Peyer's patch (tissue), 4 donors: ENCODE measurements around the gene TRIM24. TPM values are rescaled to one million over a fixed set of nuclear protein-coding genes. Genes with fewer than 3 reads are reported as not detected.
"Not testable (repeated sequence)": the region's sequence is repeated elsewhere in the genome, so short reads cannot be mapped to it uniquely, and the experiment has no call there.

Experiments
- DNase-seq, 3 donors: peaks; one replicate each; pipeline ENCODE4 v3.0.0-alpha.2; 2017 to 2019
- H3K27ac ChIP-seq, 4 donors: fragments of 200-600 bp; sonication (generic); one replicate each; pipeline ENCODE4 v1.5.1; 2016 to 2019
- H3K27me3 ChIP-seq, 2 donors: fragments of 200-600 bp; sonication (generic); one replicate each; pipeline ENCODE4 v1.5.1; 2019
- H3K36me3 ChIP-seq, 3 donors: fragments of 200-600 bp; sonication (generic); one replicate each; pipeline ENCODE4 v1.5.1; 2016 to 2019
- H3K4me1 ChIP-seq, 4 donors: fragments of 200-600 bp; sonication (generic); one replicate each; pipeline ENCODE4 v1.5.1; 2016 to 2019
- H3K4me3 ChIP-seq, 4 donors: fragments of 200-600 bp; sonication (generic); 1 replicate in 3 of 4; 2 replicates in 1 of 4; pipeline ENCODE4 v1.5.1; 2016 to 2019; ENCODE audit warnings: mild to moderate bottlenecking in 1 of 4
- H3K9me3 ChIP-seq, 4 donors: fragments of 200-600 bp; sonication (generic); one replicate each; pipeline ENCODE4 v1.5.1; 2016 to 2019; ENCODE audit warnings: mild to moderate bottlenecking in 1 of 4
- CTCF ChIP-seq, 6 experiments: fragments of 450-650 bp in 4 of 6; fragments of 200-600 bp in 2 of 6; sonication (generic) in 1 of 6; IDR thresholded peaks; one replicate each; pipeline ENCODE4 v1.5.1; 2017 to 2019; ENCODE audit warnings: antibody characterized with exemption in 6 of 6, mild to moderate bottlenecking in 3 of 6, moderate library complexity in 1 of 6
- POLR2A ChIP-seq, 2 donors: fragments of 450-650 bp; IDR thresholded peaks; one replicate each; pipeline ENCODE4 v1.5.1; 2017; ENCODE audit warnings: antibody characterized with exemption in 2 of 2, mild to moderate bottlenecking in 2 of 2, moderate library complexity in 2 of 2
- total RNA-seq, 4 donors: library from RNA; depleted of rRNA; stranded (reverse); fragments of >200 nt; gene quantifications; one replicate each; pipeline ENCODE4 v1.1.0, GENCODE V29; 2016

TRIM24 gene
- total RNA-seq, 4 donors from 2014 or later: 15.7 to 18.7 (median 16.6) TPM

- no peak for TF ChIP-seq POLR2A (IDR thresholded peaks at IDR 0.05)
- no peak for TF ChIP-seq CTCF (IDR thresholded peaks at IDR 0.05)
- Histone ChIP-seq H3K36me3 (no peaks in the 10 kb centered on the region), H3K27me3 (no peaks in the 10 kb centered on the region), H3K4me3 (no peak overlapping the region), H3K9me3 (no peaks in the 10 kb centered on the region), H3K27ac (no peak overlapping the region), H3K4me1 (no peaks in the 10 kb centered on the region)
- DNase-seq: no peak
These were observed 31.7 kb downstream of the TRIM24 start for GRCh38 chr7:138491612-138492386.

- no peak for DNase-seq
- no peaks in the 10 kb centered on the region for H3K9me3 ChIP-seq
- no peaks in the 10 kb centered on the region for H3K36me3 ChIP-seq
- TF ChIP-seq CTCF (IDR thresholded peaks at IDR 0.05): no peak
- TF ChIP-seq POLR2A (IDR thresholded peaks at IDR 0.05): no peak
- H3K27ac ChIP-seq: no peak overlapping the region
- no peaks in the 10 kb centered on the region for H3K4me1 ChIP-seq
- no peaks in the 10 kb centered on the region for H3K27me3 ChIP-seq
- no peak overlapping the region for H3K4me3 ChIP-seq
These were observed 32.4 kb downstream of the TRIM24 start for GRCh38 chr7:138492423-138492822.

- TF ChIP-seq POLR2A (IDR thresholded peaks at IDR 0.05): no peak
- no peak for TF ChIP-seq CTCF (IDR thresholded peaks at IDR 0.05)
These were observed 33.5 kb downstream of the TRIM24 start for GRCh38 chr7:138493535-138493934.

GRCh38 chr7:138495485-138495884 is 35.4 kb downstream of the TRIM24 start:
- H3K4me1 ChIP-seq: no peaks in the 10 kb centered on the region
- H3K27me3 ChIP-seq: no peaks in the 10 kb centered on the region
- DNase-seq: no peak
- H3K27ac ChIP-seq: no peak overlapping the region
- TF ChIP-seq CTCF (IDR thresholded peaks at IDR 0.05): no peak
- no peak for TF ChIP-seq POLR2A (IDR thresholded peaks at IDR 0.05)
- H3K9me3 ChIP-seq: no peaks in the 10 kb centered on the region
- H3K4me3 ChIP-seq: no peak overlapping the region
- H3K36me3 ChIP-seq: no peaks in the 10 kb centered on the region

More at GRCh38 chr7:138493535-138493934, 33.5 kb downstream of the TRIM24 start:
- Histone ChIP-seq H3K27ac (no peak overlapping the region), H3K27me3 (no peaks in the 10 kb centered on the region), H3K9me3 (no peaks in the 10 kb centered on the region), H3K36me3 (no peaks in the 10 kb centered on the region), H3K4me1 (no peaks in the 10 kb centered on the region), H3K4me3 (no peak overlapping the region)
- no peak for DNase-seq

- Histone ChIP-seq H3K27ac (no peak overlapping the region), H3K27me3 (no peaks in the 10 kb centered on the region), H3K9me3 (no peaks in the 10 kb centered on the region), H3K4me3 (no peak overlapping the region), H3K4me1 (no peaks in the 10 kb centered on the region), H3K36me3 (no peaks in the 10 kb centered on the region)
- TF ChIP-seq POLR2A (IDR thresholded peaks at IDR 0.05) (no peak), CTCF (IDR thresholded peaks at IDR 0.05) (no peak)
- DNase-seq: no peak
These were observed 39.3 kb downstream of the TRIM24 start for GRCh38 chr7:138499340-138499739.

GRCh38 chr7:138500303-138500702 is 40.2 kb downstream of the TRIM24 start:
- not testable (repeated sequence) for DNase-seq, H3K36me3 ChIP-seq, H3K4me3 ChIP-seq, H3K27me3 ChIP-seq, H3K9me3 ChIP-seq, H3K27ac ChIP-seq, H3K4me1 ChIP-seq
